HepG2 (cell line): Measurements from ENCODE around the gene OVOL3. TPM values are rescaled to one million over a fixed set of nuclear protein-coding genes. Genes with fewer than 3 reads are reported as not detected.

Experiments
- ATAC-seq: fragments of 200-7000 bp; cut with Tn5 transposase; 3 replicates; pipeline ENCODE4 v1.9.1; 2020; ENCODE audit warnings: mild to moderate bottlenecking, moderate library complexity
- BruUV-seq: library from RNA; stranded (reverse); fragments of 400-500 nt; replicated peaks from 2 replicates; lab custom pipeline; 2021; lab: Mats Ljungman, UMichigan
- CTCF ChIA-PET: fragments of 300-600 bp; formaldehyde crosslinking; extraction: SDS; loops from one replicate; lab custom pipeline; 2021; ENCODE audit warnings: low total read pairs, inconsistent platforms, low intra/inter-chr PET ratio; lab: Yijun Ruan, JAX
- POLR2A ChIA-PET: fragments of 350-600 bp; sonication (Branson Sonifier 250); formaldehyde crosslinking; loops from one replicate; lab custom pipeline; 2020; ENCODE audit warnings: antibody characterized with exemption, inconsistent platforms; lab: Yijun Ruan, JAX
- DNase-seq: peaks from one replicate; pipeline ENCODE4 v3.0.0-alpha.2; 2015; ENCODE audit warnings: low spot score
- FAIRE-seq: peaks from 3 replicates; lab custom pipeline; 2011; peaks lifted over from hg19 to GRCh38; lab: Jason Lieb, UNC
- H2AFZ ChIP-seq: one replicate; pipeline ENCODE4 v1.6.1; 2011; ENCODE audit warnings: low read length, inconsistent platforms
- H3K27ac ChIP-seq: fragments of 300-600 bp; 3 replicates; pipeline ENCODE4 v1.8.0; 2011; ENCODE audit warnings: mixed run types, mild to moderate bottlenecking, mixed read lengths, low read length, inconsistent platforms; ENCODE audit not compliant: insufficient read depth; ENCODE audit errors: extremely low read length
- H3K27me3 ChIP-seq, 2 experiments: fragments of 200-600 bp in 1 of 2; 2 replicates in 1 of 2; 3 replicates in 1 of 2; pipeline versions ENCODE4 v1.6.0 to v1.8.0; 2011; ENCODE audit warnings: low read length in 2 of 2, mild to moderate bottlenecking in 2 of 2, moderate library complexity in 2 of 2, inconsistent platforms in 1 of 2; ENCODE audit not compliant: insufficient read depth in 2 of 2, control insufficient read depth in 1 of 2
- H3K36me3 ChIP-seq, 2 experiments: fragments of 200-600 bp in 1 of 2; replicated peaks in 1 of 2; 2 replicates in 1 of 2; 3 replicates in 1 of 2; pipeline versions ENCODE4 v1.5.1 to v1.8.0; 2011; ENCODE audit warnings: low read length in 2 of 2, inconsistent platforms in 1 of 2; ENCODE audit not compliant: insufficient read depth in 2 of 2, control insufficient read depth in 1 of 2
- H3K4me1 ChIP-seq: 2 replicates; pipeline ENCODE4 v1.5.1; 2012; ENCODE audit warnings: low read length, inconsistent platforms; ENCODE audit not compliant: insufficient read depth
- H3K4me2 ChIP-seq: 2 replicates; pipeline ENCODE4 v1.6.0; 2011; ENCODE audit warnings: low read depth, low read length, inconsistent platforms
- H3K4me3 ChIP-seq, 3 experiments: fragments of 200-600 bp in 1 of 3; sonication (generic), shearing (Covaris generic) in 1 of 3; replicated peaks in 1 of 3; 2 replicates each; pipeline ENCODE4 v1.5.1; 2011 to 2016; ENCODE audit warnings: low read length in 3 of 3, inconsistent platforms in 2 of 3, low read depth in 2 of 3, mild to moderate bottlenecking in 2 of 3, control low read depth in 1 of 3, mixed read lengths in 1 of 3; ENCODE audit not compliant: insufficient read depth in 1 of 3
- H3K79me2 ChIP-seq: one replicate; pipeline ENCODE4 v1.6.1; 2011; ENCODE audit warnings: low read length, inconsistent platforms; ENCODE audit not compliant: insufficient read depth
- H3K9ac ChIP-seq: 2 replicates; pipeline ENCODE4 v1.6.0; 2011; ENCODE audit warnings: mild to moderate bottlenecking, low read depth, low read length, inconsistent platforms; ENCODE audit not compliant: insufficient read depth
- H3K9me3 ChIP-seq: 2 replicates; pipeline ENCODE4 v1.5.1; 2012; ENCODE audit warnings: mild to moderate bottlenecking, low read length
- H4K20me1 ChIP-seq: 2 replicates; pipeline ENCODE4 v1.6.0; 2011; ENCODE audit warnings: inconsistent platforms, mild to moderate bottlenecking, low read length, moderate library complexity; ENCODE audit not compliant: insufficient read depth
- CENPX ChIP-seq: sonication (generic); formaldehyde crosslinking; IDR thresholded peaks from 2 replicates; pipeline ENCODE4 v1.9.0; 2021; ENCODE audit warnings: mild to moderate bottlenecking, missing genetic modification reagents, moderate library complexity
- NFE2L2 ChIP-seq: fragments of 150-350 bp; IDR thresholded peaks from 2 replicates; pipeline ENCODE4 v1.6.1; 2014; ENCODE audit warnings: low read length
- NFIB ChIP-seq: sonication (generic); formaldehyde crosslinking; IDR thresholded peaks from 2 replicates; pipeline ENCODE4 v1.9.0; 2021; ENCODE audit warnings: missing genetic modification reagents, mild to moderate bottlenecking, borderline replicate concordance
- NPAS2 ChIP-seq: sonication (generic); formaldehyde crosslinking; IDR thresholded peaks from 2 replicates; pipeline ENCODE4 v1.8.0; 2022; ENCODE audit warnings: mild to moderate bottlenecking, missing genetic modification reagents, borderline replicate concordance
- POLR2G ChIP-seq: fragments of 200-400 bp; formaldehyde crosslinking; IDR thresholded peaks from 2 replicates; pipeline ENCODE4 v1.6.1; 2018; ENCODE audit warnings: mild to moderate bottlenecking, low read depth, low read length, moderate library complexity
- RARA ChIP-seq: IDR thresholded peaks from 2 replicates; pipeline ENCODE4 v1.6.1; 2016; ENCODE audit warnings: missing genetic modification reagents, missing compliant biosample characterization
- RBFOX2 ChIP-seq: fragments of 200-400 bp; formaldehyde crosslinking; IDR thresholded peaks from 2 replicates; pipeline ENCODE4 v1.6.1; 2017; ENCODE audit warnings: low read depth, mild to moderate bottlenecking, low read length
- ZMAT3 ChIP-seq: sonication (generic); formaldehyde crosslinking; conservative IDR thresholded peaks from 2 replicates; pipeline ENCODE4 v1.7.0; 2021; ENCODE audit warnings: missing genetic modification reagents
- ZNF318 ChIP-seq: sonication (generic); formaldehyde crosslinking; IDR thresholded peaks from 2 replicates; pipeline ENCODE4 v1.4.0; 2020; ENCODE audit warnings: mild to moderate bottlenecking, missing genetic modification reagents
- ZNF33A ChIP-seq: sonication (generic); formaldehyde crosslinking; IDR thresholded peaks from 2 replicates; pipeline ENCODE4 v1.5.1; 2020; ENCODE audit warnings: missing genetic modification reagents, mild to moderate bottlenecking, moderate library complexity, borderline replicate concordance
- ZNF362 ChIP-seq: sonication (generic); formaldehyde crosslinking; IDR thresholded peaks from 2 replicates; pipeline ENCODE4 v1.4.0; 2020; ENCODE audit warnings: missing genetic modification reagents, mild to moderate bottlenecking, borderline replicate concordance
- ZNF501 ChIP-seq: sonication (generic); formaldehyde crosslinking; IDR thresholded peaks from 2 replicates; pipeline ENCODE4 v1.5.1; 2020; ENCODE audit warnings: mild to moderate bottlenecking, moderate library complexity, missing genetic modification reagents
- ZNF546 ChIP-seq: sonication (generic); formaldehyde crosslinking; conservative IDR thresholded peaks from 2 replicates; pipeline ENCODE4 v1.8.1; 2023; ENCODE audit warnings: mild to moderate bottlenecking, missing genetic modification reagents
- ZNF552 ChIP-seq: sonication (generic); formaldehyde crosslinking; IDR thresholded peaks from 2 replicates; pipeline ENCODE4 v1.9.0; 2022; ENCODE audit warnings: missing genetic modification reagents, mild to moderate bottlenecking, borderline replicate concordance
- ZNF891 ChIP-seq: sonication (generic); formaldehyde crosslinking; IDR thresholded peaks from 2 replicates; pipeline ENCODE4 v1.5.0; 2020; ENCODE audit warnings: mild to moderate bottlenecking, missing genetic modification reagents
- WGBS: methylation state at CpG from one replicate; pipeline ENCODE4 v1.1.6; 2017; ENCODE audit warnings: low lambda C conversion rate; 5-methylcytosine and 5-hydroxymethylcytosine counted together
- in situ Hi-C: cut with HindIII; loops from 2 replicates; pipeline ENCODE4 v1.10.0; 2017; ENCODE audit warnings: low pct_unique_long_range_greater_than_20kb; ENCODE audit not compliant: extremely low pct_ligation_motif_present
- intact Hi-C: fragments of 100-400 bp; cut with micrococcal nuclease; formaldehyde crosslinking; loops from one replicate; pipeline ENCODE4 v1.10.0; 2022; ENCODE audit not compliant: unreplicated experiment
- polyA plus RNA-seq, 8 experiments: library from polyadenylated mRNA; depleted of rRNA in 3 of 8; stranded (reverse) in 7 of 8; unstranded in 1 of 8; fragments of >200 nt; fragmentation: Illumina TruSeq in 4 of 8; extraction: Trizol in 4 of 8; gene quantifications; 2 replicates each; pipeline versions ENCODE4 v1.2.1 to v1.2.3, GENCODE V29; 2011 to 2016; ENCODE audit warnings: low read depth in 4 of 8, missing spikeins in 1 of 8, mixed read lengths in 1 of 8; ENCODE audit not compliant: insufficient read depth in 1 of 8
- total RNA-seq, 5 experiments: library from RNA; depleted of rRNA; stranded (reverse); fragments of >200 nt; fragmentation: Illumina TruSeq; extraction: Trizol; gene quantifications; 2 replicates each; pipeline ENCODE4 v1.2.3, GENCODE V29; 2016; ENCODE audit warnings: low read depth in 1 of 5

The OVOL3 gene
- total and polyA plus RNA-seq, 2 of the 13 experiments (the other 11 are each of a cell fraction or from before 2014, with no cell fraction given) = not detected

GRCh38 chr19:36151144-36152018 lies 40.4 kb downstream of the OVOL3 start:
- intact Hi-C loops = no loop called here
- FAIRE-seq (no peak), ATAC-seq (no peak), DNase-seq (no peak)
- WGBS = 97% methylated on average over 35 of the region's 47 CpGs
- H3K4me1 ChIP-seq = no peaks in the 10 kb centered on the region
- no peaks in the 10 kb centered on the region for H3K79me2 ChIP-seq
- CTCF ChIA-PET = no interaction called here
- in situ Hi-C loops = no loop called here
- BruUV-seq = no TSS peak
- peaks cover 18 to 37% of the 10 kb centered on the region in 2 experiments; a peak in 4 of 5 replicates for H3K36me3 ChIP-seq
- POLR2A ChIA-PET = no interaction called here
- no peaks in the 10 kb centered on the region for H3K27me3 ChIP-seq
- no peak overlapping the region for H3K9ac ChIP-seq
- H3K4me2 ChIP-seq = no peak overlapping the region
- no peak overlapping the region for H2AFZ ChIP-seq
- no peak overlapping the region for H3K27ac ChIP-seq
- no peaks in the 10 kb centered on the region for H3K9me3 ChIP-seq
- H4K20me1 ChIP-seq = no peaks in the 10 kb centered on the region
- H3K4me3 ChIP-seq = no peak overlapping the region
- TF ChIP-seq RARA (CRISPR knock-in tag) (no peak), ZNF318 (CRISPR knock-in tag) (no peak), NPAS2 (no peak), ZNF552 (CRISPR knock-in tag) (no peak), ZNF501 (CRISPR knock-in tag) (no peak), ZNF546 (CRISPR knock-in tag) (no peak), NFE2L2 (no peak), NFIB (CRISPR knock-in tag) (no peak), ZNF33A (CRISPR knock-in tag) (no peak), POLR2G (peak; percentile 20; the same call in 1 of the 2 replicates), RBFOX2 (peak; percentile 47; the same call in 1 of the 2 replicates), ZMAT3 (CRISPR knock-in tag) (no peak), ZNF891 (CRISPR knock-in tag) (no peak), ZNF362 (CRISPR knock-in tag) (no peak), CENPX (CRISPR knock-in tag) (no peak)
